Measurements from ENCODE around the gene C19orf38.

- no peak for TF ChIP-seq POLR2A (IDR thresholded peaks at IDR 0.05; ENCODE audit: low read depth)
- no peak for TF ChIP-seq EP300 (IDR thresholded peaks at IDR 0.05)
Measured at GRCh38 chr19:10874024-10874423, 25.8 kb downstream of the C19orf38 start.

All from esophagus muscularis mucosa (tissue), 2 donors.